HEK293T (cell line): Measurements from ENCODE around the gene PPP4R3C.
"Not testable (repeated sequence)": the region's sequence is repeated elsewhere in the genome, so short reads cannot be mapped to it uniquely, and the experiment has no call there.

Experiments
- ARNT ChIP-seq: fragments of 450-650 bp; IDR thresholded peaks from 2 replicates; pipeline ENCODE4 v1.6.1; 2017; ENCODE audit warnings: mild to moderate bottlenecking
- ELF4 ChIP-seq: fragments of 450-650 bp; IDR thresholded peaks from 2 replicates; pipeline ENCODE4 v1.6.1; 2017; ENCODE audit warnings: antibody characterized with exemption
- FOXK2 ChIP-seq: fragments of 450-650 bp; IDR thresholded peaks from 2 replicates; pipeline ENCODE4 v1.6.1; 2016; ENCODE audit warnings: mild to moderate bottlenecking
- HDGF ChIP-seq: fragments of 450-650 bp; IDR thresholded peaks from 2 replicates; pipeline ENCODE4 v1.6.1; 2017; ENCODE audit warnings: antibody characterized with exemption, borderline replicate concordance
- NFRKB ChIP-seq: fragments of 450-650 bp; IDR thresholded peaks from 2 replicates; pipeline ENCODE4 v1.6.1; 2016; ENCODE audit warnings: mild to moderate bottlenecking, moderate library complexity
- PKNOX1 ChIP-seq: fragments of 450-650 bp; IDR thresholded peaks from 2 replicates; pipeline ENCODE4 v1.6.1; 2016
- SP1 ChIP-seq: fragments of 450-650 bp; IDR thresholded peaks from 2 replicates; pipeline ENCODE4 v1.6.1; 2017
- SUZ12 ChIP-seq: fragments of 450-650 bp; IDR thresholded peaks from 2 replicates; pipeline ENCODE4 v1.6.1; 2016; ENCODE audit warnings: mild to moderate bottlenecking
- TARDBP ChIP-seq: fragments of 450-650 bp; IDR thresholded peaks from 2 replicates; pipeline ENCODE4 v1.6.1; 2016
- ZNF384 ChIP-seq: fragments of 450-650 bp; IDR thresholded peaks from 2 replicates; pipeline ENCODE4 v1.6.1; 2016

DNA sequence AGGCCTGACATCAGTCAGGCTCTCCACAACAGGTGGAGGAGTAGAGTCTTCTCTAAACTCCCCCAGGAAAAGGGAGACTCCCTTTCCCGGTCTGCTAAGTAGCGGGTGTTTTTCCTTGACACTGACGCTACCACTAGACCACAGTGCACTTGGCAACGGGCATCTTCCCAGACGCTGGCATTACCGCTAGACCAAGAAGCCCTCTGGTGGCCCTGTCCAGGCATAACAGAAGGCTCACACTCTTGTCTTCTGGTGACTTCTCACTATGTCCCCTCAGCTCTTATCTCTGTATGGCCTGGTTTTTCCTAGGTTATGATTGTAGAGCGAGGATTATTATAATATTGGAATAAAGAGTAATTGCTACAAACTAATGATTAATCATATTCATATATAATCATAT, 20.7 kb downstream of the PPP4R3C start:
- TF ChIP-seq ELF4, HDGF, ZNF384, TARDBP, SUZ12, SP1, NFRKB, PKNOX1, ARNT, FOXK2: not testable (repeated sequence)
